NB4 (cell line): ENCODE data around the gene DUS2.

Experiments
- POLR2A ChIP-seq: IDR thresholded peaks from 2 replicates; pipeline ENCODE4 v1.6.1; 2011; ENCODE audit warnings: mild to moderate bottlenecking; ENCODE audit not compliant: insufficient read length; ENCODE audit errors: extremely low read depth
- TF ChIP-seq, protein P1 (sequence below): IDR thresholded peaks from one replicate; pipeline ENCODE4 v1.5.1; 2012; ENCODE audit warnings: low read depth, low read length
- TF ChIP-seq, protein P2 (sequence below): IDR thresholded peaks from 2 replicates; pipeline ENCODE4 v1.6.1; 2011; ENCODE audit warnings: low read depth, low read length

DNA sequence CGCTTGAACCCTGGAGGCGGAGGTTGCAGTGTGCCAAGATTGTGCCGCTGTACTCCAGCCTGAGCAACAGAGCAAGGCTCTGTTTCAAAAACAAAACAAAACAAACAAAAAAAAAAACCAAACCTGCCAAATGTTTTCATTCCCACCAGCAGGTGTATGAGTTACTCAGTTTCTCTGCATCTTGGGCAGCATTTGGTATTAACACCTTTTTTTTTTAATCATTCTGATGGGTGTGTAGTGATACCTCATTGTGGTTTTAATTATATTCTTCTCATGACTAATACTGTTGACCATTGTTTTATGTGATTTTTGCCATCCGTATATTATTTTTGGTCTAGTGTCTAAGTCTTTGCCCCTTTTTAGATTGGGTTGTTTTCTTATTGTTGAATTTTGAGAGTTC, 77.4 kb downstream of the DUS2 start:
- TF ChIP-seq, protein P1, sequence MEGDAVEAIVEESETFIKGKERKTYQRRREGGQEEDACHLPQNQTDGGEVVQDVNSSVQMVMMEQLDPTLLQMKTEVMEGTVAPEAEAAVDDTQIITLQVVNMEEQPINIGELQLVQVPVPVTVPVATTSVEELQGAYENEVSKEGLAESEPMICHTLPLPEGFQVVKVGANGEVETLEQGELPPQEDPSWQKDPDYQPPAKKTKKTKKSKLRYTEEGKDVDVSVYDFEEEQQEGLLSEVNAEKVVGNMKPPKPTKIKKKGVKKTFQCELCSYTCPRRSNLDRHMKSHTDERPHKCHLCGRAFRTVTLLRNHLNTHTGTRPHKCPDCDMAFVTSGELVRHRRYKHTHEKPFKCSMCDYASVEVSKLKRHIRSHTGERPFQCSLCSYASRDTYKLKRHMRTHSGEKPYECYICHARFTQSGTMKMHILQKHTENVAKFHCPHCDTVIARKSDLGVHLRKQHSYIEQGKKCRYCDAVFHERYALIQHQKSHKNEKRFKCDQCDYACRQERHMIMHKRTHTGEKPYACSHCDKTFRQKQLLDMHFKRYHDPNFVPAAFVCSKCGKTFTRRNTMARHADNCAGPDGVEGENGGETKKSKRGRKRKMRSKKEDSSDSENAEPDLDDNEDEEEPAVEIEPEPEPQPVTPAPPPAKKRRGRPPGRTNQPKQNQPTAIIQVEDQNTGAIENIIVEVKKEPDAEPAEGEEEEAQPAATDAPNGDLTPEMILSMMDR, result no peak
- no peak for TF ChIP-seq POLR2A
- TF ChIP-seq, protein P2, sequence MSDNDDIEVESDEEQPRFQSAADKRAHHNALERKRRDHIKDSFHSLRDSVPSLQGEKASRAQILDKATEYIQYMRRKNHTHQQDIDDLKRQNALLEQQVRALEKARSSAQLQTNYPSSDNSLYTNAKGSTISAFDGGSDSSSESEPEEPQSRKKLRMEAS, result no peak
